ENCODE measurements around the gene C6orf118. TPM values are rescaled to one million over a fixed set of nuclear protein-coding genes. Genes with fewer than 3 reads are reported as not detected.

Gene C6orf118
- total and polyA plus RNA-seq, 4 donors, result not detected

DNA sequence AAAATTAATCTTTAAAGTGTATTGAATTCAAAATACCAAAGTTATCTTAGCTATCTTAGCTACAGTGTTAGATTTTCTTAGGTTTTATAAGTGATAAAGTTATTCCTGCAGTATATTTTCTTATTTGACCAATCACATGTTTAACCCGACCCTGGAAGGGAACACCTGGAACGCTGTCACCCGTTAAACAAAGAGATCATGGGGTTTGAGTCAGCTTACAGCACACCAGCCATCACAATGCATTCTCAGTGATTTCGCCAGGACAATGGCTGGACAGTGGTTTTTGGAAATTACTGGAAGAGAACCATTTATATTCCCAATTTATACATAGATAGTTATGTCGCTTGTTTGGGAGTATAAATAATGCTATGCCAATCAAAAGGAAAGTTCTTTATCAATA is 10.5 kb downstream of the C6orf118 start:
- no peak for DNase-seq (ENCODE audit: low spot score)
- WGBS, result 72% methylated on average over 5 of the region's 5 CpGs

DNA sequence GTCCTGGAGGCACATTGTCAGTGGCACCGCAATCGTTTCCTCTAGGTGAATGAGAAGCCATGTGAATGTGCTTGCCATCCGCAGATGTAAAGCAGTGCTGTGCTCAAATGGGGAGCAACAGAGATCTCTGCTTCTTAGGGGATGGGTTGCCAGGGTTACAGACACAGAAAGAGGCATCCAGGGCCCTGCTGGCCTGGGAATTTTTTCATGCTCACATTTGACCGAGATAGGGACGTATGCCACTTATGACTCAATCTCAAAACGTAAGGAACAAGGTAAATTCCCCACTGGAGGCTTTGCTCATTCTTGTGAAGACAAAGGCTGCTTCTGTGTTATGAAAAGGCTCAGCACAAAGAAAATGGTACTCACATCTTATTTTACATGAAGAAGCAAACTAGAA is 11.0 kb downstream of the C6orf118 start:
- Histone ChIP-seq H3K36me3 (ENCODE audit: control insufficient read depth in 4 of 4, insufficient read depth in 3 of 4, low read depth in 1 of 4, low read length in 3 of 4) (no peaks in the 10 kb centered on the region), H3K4me1 (ENCODE audit: control insufficient read depth in 4 of 4, insufficient read depth in 4 of 4, low read length in 3 of 4) (no peaks in the 10 kb centered on the region), H3K27ac (ENCODE audit: low read depth in 1 of 2, low read length in 2 of 2) (no peak overlapping the region), H3K27me3 (ENCODE audit: control insufficient read depth in 4 of 4, insufficient read depth in 4 of 4, low read length in 3 of 4) (peaks cover 0 to 2% (median 0%) of the 10 kb centered on the region in 4 donors), H3K9me3 (ENCODE audit: control insufficient read depth in 4 of 4, low read length in 3 of 4) (no peaks in the 10 kb centered on the region), H3K9ac (ENCODE audit: low read depth in 1 of 2, low read length in 2 of 2) (no peak overlapping the region), H3K4me3 (ENCODE audit: low read depth in 1 of 3, low read length in 3 of 3) (no peak overlapping the region)
- DNase-seq (ENCODE audit: low spot score), result no peak
- TF ChIP-seq, protein P1, sequence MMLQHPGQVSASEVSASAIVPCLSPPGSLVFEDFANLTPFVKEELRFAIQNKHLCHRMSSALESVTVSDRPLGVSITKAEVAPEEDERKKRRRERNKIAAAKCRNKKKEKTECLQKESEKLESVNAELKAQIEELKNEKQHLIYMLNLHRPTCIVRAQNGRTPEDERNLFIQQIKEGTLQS (IDR thresholded peaks at IDR 0.05), result no peak
- no peak for TF ChIP-seq RXRA (IDR thresholded peaks at IDR 0.05)
- TF ChIP-seq FOXA1 (IDR thresholded peaks at IDR 0.05), result no peak
- TF ChIP-seq, protein P2, sequence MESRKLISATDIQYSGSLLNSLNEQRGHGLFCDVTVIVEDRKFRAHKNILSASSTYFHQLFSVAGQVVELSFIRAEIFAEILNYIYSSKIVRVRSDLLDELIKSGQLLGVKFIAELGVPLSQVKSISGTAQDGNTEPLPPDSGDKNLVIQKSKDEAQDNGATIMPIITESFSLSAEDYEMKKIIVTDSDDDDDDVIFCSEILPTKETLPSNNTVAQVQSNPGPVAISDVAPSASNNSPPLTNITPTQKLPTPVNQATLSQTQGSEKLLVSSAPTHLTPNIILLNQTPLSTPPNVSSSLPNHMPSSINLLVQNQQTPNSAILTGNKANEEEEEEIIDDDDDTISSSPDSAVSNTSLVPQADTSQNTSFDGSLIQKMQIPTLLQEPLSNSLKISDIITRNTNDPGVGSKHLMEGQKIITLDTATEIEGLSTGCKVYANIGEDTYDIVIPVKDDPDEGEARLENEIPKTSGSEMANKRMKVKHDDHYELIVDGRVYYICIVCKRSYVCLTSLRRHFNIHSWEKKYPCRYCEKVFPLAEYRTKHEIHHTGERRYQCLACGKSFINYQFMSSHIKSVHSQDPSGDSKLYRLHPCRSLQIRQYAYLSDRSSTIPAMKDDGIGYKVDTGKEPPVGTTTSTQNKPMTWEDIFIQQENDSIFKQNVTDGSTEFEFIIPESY (IDR thresholded peaks at IDR 0.05), result no peak
- TF ChIP-seq HNF4A (conservative IDR thresholded peaks at IDR 0.05), result no peak
- no peak for TF ChIP-seq FOXA2 (IDR thresholded peaks at IDR 0.05)
- no peak for TF ChIP-seq SP1 (IDR thresholded peaks at IDR 0.05)
- no peak for TF ChIP-seq RAD21 (IDR thresholded peaks at IDR 0.05)
- no peak for TF ChIP-seq JUND (IDR thresholded peaks at IDR 0.05)
- TF ChIP-seq, protein P3, sequence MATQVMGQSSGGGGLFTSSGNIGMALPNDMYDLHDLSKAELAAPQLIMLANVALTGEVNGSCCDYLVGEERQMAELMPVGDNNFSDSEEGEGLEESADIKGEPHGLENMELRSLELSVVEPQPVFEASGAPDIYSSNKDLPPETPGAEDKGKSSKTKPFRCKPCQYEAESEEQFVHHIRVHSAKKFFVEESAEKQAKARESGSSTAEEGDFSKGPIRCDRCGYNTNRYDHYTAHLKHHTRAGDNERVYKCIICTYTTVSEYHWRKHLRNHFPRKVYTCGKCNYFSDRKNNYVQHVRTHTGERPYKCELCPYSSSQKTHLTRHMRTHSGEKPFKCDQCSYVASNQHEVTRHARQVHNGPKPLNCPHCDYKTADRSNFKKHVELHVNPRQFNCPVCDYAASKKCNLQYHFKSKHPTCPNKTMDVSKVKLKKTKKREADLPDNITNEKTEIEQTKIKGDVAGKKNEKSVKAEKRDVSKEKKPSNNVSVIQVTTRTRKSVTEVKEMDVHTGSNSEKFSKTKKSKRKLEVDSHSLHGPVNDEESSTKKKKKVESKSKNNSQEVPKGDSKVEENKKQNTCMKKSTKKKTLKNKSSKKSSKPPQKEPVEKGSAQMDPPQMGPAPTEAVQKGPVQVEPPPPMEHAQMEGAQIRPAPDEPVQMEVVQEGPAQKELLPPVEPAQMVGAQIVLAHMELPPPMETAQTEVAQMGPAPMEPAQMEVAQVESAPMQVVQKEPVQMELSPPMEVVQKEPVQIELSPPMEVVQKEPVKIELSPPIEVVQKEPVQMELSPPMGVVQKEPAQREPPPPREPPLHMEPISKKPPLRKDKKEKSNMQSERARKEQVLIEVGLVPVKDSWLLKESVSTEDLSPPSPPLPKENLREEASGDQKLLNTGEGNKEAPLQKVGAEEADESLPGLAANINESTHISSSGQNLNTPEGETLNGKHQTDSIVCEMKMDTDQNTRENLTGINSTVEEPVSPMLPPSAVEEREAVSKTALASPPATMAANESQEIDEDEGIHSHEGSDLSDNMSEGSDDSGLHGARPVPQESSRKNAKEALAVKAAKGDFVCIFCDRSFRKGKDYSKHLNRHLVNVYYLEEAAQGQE (IDR thresholded peaks at IDR 0.05), result no peak
- TF ChIP-seq HNF4G (IDR thresholded peaks at IDR 0.05), result no peak
- TF ChIP-seq NR2F2 (IDR thresholded peaks at IDR 0.05), result no peak
- TF ChIP-seq, protein P4, sequence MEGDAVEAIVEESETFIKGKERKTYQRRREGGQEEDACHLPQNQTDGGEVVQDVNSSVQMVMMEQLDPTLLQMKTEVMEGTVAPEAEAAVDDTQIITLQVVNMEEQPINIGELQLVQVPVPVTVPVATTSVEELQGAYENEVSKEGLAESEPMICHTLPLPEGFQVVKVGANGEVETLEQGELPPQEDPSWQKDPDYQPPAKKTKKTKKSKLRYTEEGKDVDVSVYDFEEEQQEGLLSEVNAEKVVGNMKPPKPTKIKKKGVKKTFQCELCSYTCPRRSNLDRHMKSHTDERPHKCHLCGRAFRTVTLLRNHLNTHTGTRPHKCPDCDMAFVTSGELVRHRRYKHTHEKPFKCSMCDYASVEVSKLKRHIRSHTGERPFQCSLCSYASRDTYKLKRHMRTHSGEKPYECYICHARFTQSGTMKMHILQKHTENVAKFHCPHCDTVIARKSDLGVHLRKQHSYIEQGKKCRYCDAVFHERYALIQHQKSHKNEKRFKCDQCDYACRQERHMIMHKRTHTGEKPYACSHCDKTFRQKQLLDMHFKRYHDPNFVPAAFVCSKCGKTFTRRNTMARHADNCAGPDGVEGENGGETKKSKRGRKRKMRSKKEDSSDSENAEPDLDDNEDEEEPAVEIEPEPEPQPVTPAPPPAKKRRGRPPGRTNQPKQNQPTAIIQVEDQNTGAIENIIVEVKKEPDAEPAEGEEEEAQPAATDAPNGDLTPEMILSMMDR (IDR thresholded peaks at IDR 0.05; ENCODE audit: low read depth, low read length, missing input control), result no peak
- TF ChIP-seq YY1 (IDR thresholded peaks at IDR 0.05), result no peak
- no peak for TF ChIP-seq EGR1 (IDR thresholded peaks at IDR 0.05; ENCODE audit: low read depth in 2 of 2)
- no peak for TF ChIP-seq TAF1 (conservative IDR thresholded peaks at IDR 0.05)
- TF ChIP-seq, protein P5, sequence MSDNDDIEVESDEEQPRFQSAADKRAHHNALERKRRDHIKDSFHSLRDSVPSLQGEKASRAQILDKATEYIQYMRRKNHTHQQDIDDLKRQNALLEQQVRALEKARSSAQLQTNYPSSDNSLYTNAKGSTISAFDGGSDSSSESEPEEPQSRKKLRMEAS (IDR thresholded peaks at IDR 0.05), result no peak
- TF ChIP-seq GABPA (IDR thresholded peaks at IDR 0.05 in 1 of 2, conservative IDR thresholded peaks at IDR 0.05 in 1 of 2), result no peak
- WGBS, result 83% methylated on average over 6 of the region's 6 CpGs

More for the DNA sequence above, 10.5 kb downstream of the C6orf118 start:
- H3K9me3 ChIP-seq (ENCODE audit: control insufficient read depth in 4 of 4, low read length in 3 of 4), result no peaks in the 10 kb centered on the region
- TF ChIP-seq GABPA (IDR thresholded peaks at IDR 0.05 in 1 of 2, conservative IDR thresholded peaks at IDR 0.05 in 1 of 2) (no peak), HNF4G (IDR thresholded peaks at IDR 0.05) (no peak), HNF4A (conservative IDR thresholded peaks at IDR 0.05) (no peak)
- TF ChIP-seq, protein P1 (IDR thresholded peaks at IDR 0.05), result no peak
- TF ChIP-seq, protein P4 (IDR thresholded peaks at IDR 0.05; ENCODE audit: low read depth, low read length, missing input control), result no peak
- H3K36me3 ChIP-seq (ENCODE audit: control insufficient read depth in 4 of 4, insufficient read depth in 3 of 4, low read depth in 1 of 4, low read length in 3 of 4), result no peaks in the 10 kb centered on the region
- no peak overlapping the region for H3K9ac ChIP-seq (ENCODE audit: low read depth in 1 of 2, low read length in 2 of 2)
- H3K4me1 ChIP-seq (ENCODE audit: control insufficient read depth in 4 of 4, insufficient read depth in 4 of 4, low read length in 3 of 4), result no peaks in the 10 kb centered on the region
- H3K4me3 ChIP-seq (ENCODE audit: low read depth in 1 of 3, low read length in 3 of 3), result no peak overlapping the region
- H3K27ac ChIP-seq (ENCODE audit: low read depth in 1 of 2, low read length in 2 of 2), result no peak overlapping the region
- peaks cover 0 to 2% (median 0%) of the 10 kb centered on the region in 4 donors for H3K27me3 ChIP-seq (ENCODE audit: control insufficient read depth in 4 of 4, insufficient read depth in 4 of 4, low read length in 3 of 4)
